ENCODE data around the gene ZNF367. TPM values are rescaled to one million over a fixed set of nuclear protein-coding genes. Genes with fewer than 3 reads are reported as not detected.

ZNF367 gene
- total and polyA plus RNA-seq, 2 donors (not counting 1 experiment from before 2014, with no cell fraction given), result 1.3 to 2.2 TPM

GRCh38 chr9:96435345-96435744 lies 17.2 kb upstream of the ZNF367 start:
- Histone ChIP-seq H3K9me3 (ENCODE audit: control extremely low read depth in 1 of 3, control insufficient read depth in 2 of 3, insufficient read depth in 1 of 3, low read length in 2 of 3) (no peaks in the 10 kb centered on the region), H3K4me1 (ENCODE audit: control insufficient read depth in 2 of 2, insufficient read depth in 2 of 2, low read length in 2 of 2) (no peaks in the 10 kb centered on the region), H3K27me3 (replicated peaks in 1 of 4; ENCODE audit: control extremely low read depth in 1 of 4, control insufficient read depth in 3 of 4, insufficient read depth in 4 of 4, low read length in 3 of 4) (no peaks in the 10 kb centered on the region), H3K36me3 (replicated peaks in 1 of 2; ENCODE audit: control extremely low read depth in 1 of 2, control insufficient read depth in 1 of 2, extremely low read depth in 1 of 2, insufficient read depth in 2 of 2, low read length in 1 of 2) (no peaks in the 10 kb centered on the region), H3K4me2 (replicated peaks; ENCODE audit: low read depth, low read length, poor library complexity, severe bottlenecking) (no peak overlapping the region), H2AFZ (ENCODE audit: insufficient read depth, low read depth, low read length, poor library complexity, severe bottlenecking) (no peak overlapping the region), H3K27ac (ENCODE audit: low read length in 2 of 2) (no peak overlapping the region), H3K4me3 (ENCODE audit: control extremely low read depth in 1 of 5, extremely low read depth in 1 of 5, insufficient read depth in 1 of 5, low read depth in 2 of 5, low read length in 4 of 5) (no peak overlapping the region), H3K9ac (ENCODE audit: low read length) (no peak overlapping the region), H4K20me1 (ENCODE audit: control insufficient read depth, insufficient read depth, low read length, poor library complexity, severe bottlenecking) (no peaks in the 10 kb centered on the region), H3K79me2 (ENCODE audit: control insufficient read depth, insufficient read depth, low read length) (no peaks in the 10 kb centered on the region)
- intact Hi-C loops (cut with micrococcal nuclease), result no loop called here
- no peak for TF ChIP-seq EZH2 (IDR thresholded peaks at IDR 0.05; ENCODE audit: borderline replicate concordance, insufficient read depth, low read depth, low read length, poor library complexity, severe bottlenecking)
- TF ChIP-seq, protein P1, sequence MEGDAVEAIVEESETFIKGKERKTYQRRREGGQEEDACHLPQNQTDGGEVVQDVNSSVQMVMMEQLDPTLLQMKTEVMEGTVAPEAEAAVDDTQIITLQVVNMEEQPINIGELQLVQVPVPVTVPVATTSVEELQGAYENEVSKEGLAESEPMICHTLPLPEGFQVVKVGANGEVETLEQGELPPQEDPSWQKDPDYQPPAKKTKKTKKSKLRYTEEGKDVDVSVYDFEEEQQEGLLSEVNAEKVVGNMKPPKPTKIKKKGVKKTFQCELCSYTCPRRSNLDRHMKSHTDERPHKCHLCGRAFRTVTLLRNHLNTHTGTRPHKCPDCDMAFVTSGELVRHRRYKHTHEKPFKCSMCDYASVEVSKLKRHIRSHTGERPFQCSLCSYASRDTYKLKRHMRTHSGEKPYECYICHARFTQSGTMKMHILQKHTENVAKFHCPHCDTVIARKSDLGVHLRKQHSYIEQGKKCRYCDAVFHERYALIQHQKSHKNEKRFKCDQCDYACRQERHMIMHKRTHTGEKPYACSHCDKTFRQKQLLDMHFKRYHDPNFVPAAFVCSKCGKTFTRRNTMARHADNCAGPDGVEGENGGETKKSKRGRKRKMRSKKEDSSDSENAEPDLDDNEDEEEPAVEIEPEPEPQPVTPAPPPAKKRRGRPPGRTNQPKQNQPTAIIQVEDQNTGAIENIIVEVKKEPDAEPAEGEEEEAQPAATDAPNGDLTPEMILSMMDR (IDR thresholded peaks at IDR 0.05), result no peak
- Mint-ChIP-seq H3K4me1 (no peaks in the 10 kb centered on the region), H3K27ac (no peak overlapping the region), H3K9me3 (ENCODE audit: insufficient read depth) (no peaks in the 10 kb centered on the region), H3K4me3 (no peak overlapping the region), H3K27me3 (peaks cover 8% of the 10 kb centered on the region)
- no peak for DNase-seq
- ChIA-PET POLR2A (no interaction called here), CTCF (no interaction called here)
- 100% methylated on average over 2 of the region's 4 CpGs for WGBS (ENCODE audit: insufficient coverage)
- ATAC-seq (ENCODE audit: low read depth), result no peak

DNA sequence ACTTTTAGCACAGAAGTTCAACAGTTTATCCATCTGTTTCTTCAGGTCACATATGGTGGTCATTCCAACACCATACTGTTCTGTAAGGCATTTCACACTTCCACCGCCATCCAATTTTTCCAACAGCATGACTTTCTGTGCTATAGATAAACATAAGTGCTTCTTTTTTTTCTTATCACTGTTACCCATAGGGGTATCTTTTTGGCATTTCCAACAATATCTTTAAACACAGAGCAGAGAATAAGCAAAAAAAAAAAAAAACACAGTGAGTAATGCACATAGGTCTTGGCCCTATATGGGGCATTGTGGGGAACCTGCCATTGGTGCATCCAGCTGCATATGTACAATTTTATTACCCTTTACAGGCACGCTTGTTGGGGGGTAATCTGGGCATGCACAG lies 12.2 kb upstream of the ZNF367 start:
- DNase-seq, result no peak
- ChIA-PET CTCF (no interaction called here), POLR2A (no interaction called here)
- TF ChIP-seq, protein P1 (IDR thresholded peaks at IDR 0.05), result no peak
- H3K27me3 Mint-ChIP-seq, result peaks cover 12% of the 10 kb centered on the region
- no peaks in the 10 kb centered on the region for H3K27me3 ChIP-seq (replicated peaks in 1 of 4; ENCODE audit: control extremely low read depth in 1 of 4, control insufficient read depth in 3 of 4, insufficient read depth in 4 of 4, low read length in 3 of 4)
- no peak overlapping the region for H3K4me2 ChIP-seq (replicated peaks; ENCODE audit: low read depth, low read length, poor library complexity, severe bottlenecking)
- ATAC-seq (ENCODE audit: low read depth), result no peak
- H3K4me1 ChIP-seq (ENCODE audit: control insufficient read depth in 2 of 2, insufficient read depth in 2 of 2, low read length in 2 of 2), result no peaks in the 10 kb centered on the region
- intact Hi-C loops (cut with micrococcal nuclease), result no loop called here
- WGBS (ENCODE audit: insufficient coverage), result no CpG with 5 or more reads among the region's 2 CpGs
- H4K20me1 ChIP-seq (ENCODE audit: control insufficient read depth, insufficient read depth, low read length, poor library complexity, severe bottlenecking), result no peaks in the 10 kb centered on the region
- H3K9me3 Mint-ChIP-seq (ENCODE audit: insufficient read depth), result no peaks in the 10 kb centered on the region
- no peaks in the 10 kb centered on the region for H3K4me1 Mint-ChIP-seq
- H2AFZ ChIP-seq (ENCODE audit: insufficient read depth, low read depth, low read length, poor library complexity, severe bottlenecking), result no peak overlapping the region
- no peaks in the 10 kb centered on the region for H3K36me3 ChIP-seq (replicated peaks in 1 of 2; ENCODE audit: control extremely low read depth in 1 of 2, control insufficient read depth in 1 of 2, extremely low read depth in 1 of 2, insufficient read depth in 2 of 2, low read length in 1 of 2)
- H3K27ac ChIP-seq (ENCODE audit: low read length in 2 of 2), result no peak overlapping the region
- no peaks in the 10 kb centered on the region for H3K9me3 ChIP-seq (ENCODE audit: control extremely low read depth in 1 of 3, control insufficient read depth in 2 of 3, insufficient read depth in 1 of 3, low read length in 2 of 3)
- H3K27ac Mint-ChIP-seq, result no peak overlapping the region
- no peak overlapping the region for H3K9ac ChIP-seq (ENCODE audit: low read length)
- H3K4me3 Mint-ChIP-seq, result no peak overlapping the region
- H3K4me3 ChIP-seq (ENCODE audit: control extremely low read depth in 1 of 5, extremely low read depth in 1 of 5, insufficient read depth in 1 of 5, low read depth in 2 of 5, low read length in 4 of 5), result no peak overlapping the region
- no peaks in the 10 kb centered on the region for H3K79me2 ChIP-seq (ENCODE audit: control insufficient read depth, insufficient read depth, low read length)

Data from B cell (primary cell).